Activated CD4-positive, alpha-beta T cell treated with anti-CD3 and anti-CD28 coated beads for 4 hours (primary cell): ENCODE measurements around the gene SEPTIN1.

Experiments used
- DNase-seq, 2 donors: peaks; one replicate each; pipeline ENCODE4 v3.0.0-alpha.2; 2020

Gene SEPTIN1

GRCh38 chr16:30335598-30336474, 46.5 kb downstream of the SEPTIN1 start:
- no peak for DNase-seq

DNA sequence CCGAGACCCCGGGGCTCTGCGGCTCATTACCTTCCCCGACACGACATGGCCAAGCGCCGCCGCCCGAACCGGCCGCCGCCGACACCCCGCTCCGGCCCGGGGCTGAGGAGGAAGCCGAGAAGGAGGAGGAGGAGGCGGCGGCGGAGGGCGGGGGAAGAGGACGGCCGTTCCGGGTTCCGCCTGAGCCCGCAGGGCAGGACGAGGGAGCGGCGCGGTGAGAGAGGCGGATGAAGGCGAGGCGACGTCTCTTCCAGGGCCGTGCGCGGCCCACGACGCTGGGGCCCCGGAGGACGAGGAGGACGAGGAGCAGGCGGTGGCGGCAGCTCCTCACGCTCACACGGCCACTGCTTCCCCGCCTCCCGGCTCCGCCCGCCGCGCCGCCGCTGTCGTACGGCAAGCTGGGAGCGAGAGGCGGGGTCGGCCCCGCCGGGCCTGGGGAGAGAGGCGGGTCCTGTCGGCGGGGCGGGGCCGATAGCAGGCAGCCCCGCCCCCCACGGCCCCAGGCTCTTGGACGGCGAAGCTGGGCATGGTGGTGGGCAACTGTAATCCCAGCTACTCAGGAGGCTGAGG, 47.2 kb downstream of the SEPTIN1 start:
- peak; percentile 79 to 82 for DNase-seq

GRCh38 chr16:30334473-30334989, 47.8 kb downstream of the SEPTIN1 start:
- DNase-seq, result peak; percentile 79 to 81
